Activated T-helper 2 cell treated with anti-CD3 and anti-CD28 coated beads, Interferon-gamma antibody, Interleukin-2, Interleukin-4, amounts not matched to agents 10 μg/mL and 5 μg/mL and 100 μg/mL, durations not matched to agents 14 hours and 24 hours and 36 hours (primary cell): ENCODE measurements around the gene IFITM1. TPM values are rescaled to one million over a fixed set of nuclear protein-coding genes. Genes with fewer than 3 reads are reported as not detected.
"Not testable (repeated sequence)": the region's sequence is repeated elsewhere in the genome, so short reads cannot be mapped to it uniquely, and the experiment has no call there.

Source experiments
- DNase-seq: peaks from one replicate; pipeline ENCODE4 v3.0.0; 2021; ENCODE audit warnings: low spot score
- H3K27ac Mint-ChIP-seq: one replicate; pipeline ENCODE4 v1.8.0; 2021; ENCODE audit warnings: mixed read lengths
- H3K27me3 Mint-ChIP-seq: one replicate; pipeline ENCODE4 v1.8.0; 2021; ENCODE audit warnings: low read depth, mixed read lengths
- H3K36me3 Mint-ChIP-seq: one replicate; pipeline ENCODE4 v1.8.0; 2021; ENCODE audit warnings: low read depth, mixed read lengths
- H3K4me1 Mint-ChIP-seq: one replicate; pipeline ENCODE4 v1.8.0; 2021; ENCODE audit warnings: low read depth, mixed read lengths
- H3K4me3 Mint-ChIP-seq: one replicate; pipeline ENCODE4 v1.8.0; 2021; ENCODE audit warnings: low read depth, mild to moderate bottlenecking, moderate library complexity, mixed read lengths
- H3K9me3 Mint-ChIP-seq: one replicate; pipeline ENCODE4 v1.8.0; 2021; ENCODE audit warnings: mixed read lengths
- intact Hi-C: fragments of 100-400 bp; cut with micrococcal nuclease; formaldehyde crosslinking; loops from one replicate; pipeline ENCODE4 v1.15.1; 2023
- total RNA-seq: library from RNA; stranded (reverse); gene quantifications from 2 replicates; pipeline ENCODE4 v1.2.3, GENCODE V29; 2022

The IFITM1 gene
- 256 and 260 TPM in 2 replicates for total RNA-seq

DNA sequence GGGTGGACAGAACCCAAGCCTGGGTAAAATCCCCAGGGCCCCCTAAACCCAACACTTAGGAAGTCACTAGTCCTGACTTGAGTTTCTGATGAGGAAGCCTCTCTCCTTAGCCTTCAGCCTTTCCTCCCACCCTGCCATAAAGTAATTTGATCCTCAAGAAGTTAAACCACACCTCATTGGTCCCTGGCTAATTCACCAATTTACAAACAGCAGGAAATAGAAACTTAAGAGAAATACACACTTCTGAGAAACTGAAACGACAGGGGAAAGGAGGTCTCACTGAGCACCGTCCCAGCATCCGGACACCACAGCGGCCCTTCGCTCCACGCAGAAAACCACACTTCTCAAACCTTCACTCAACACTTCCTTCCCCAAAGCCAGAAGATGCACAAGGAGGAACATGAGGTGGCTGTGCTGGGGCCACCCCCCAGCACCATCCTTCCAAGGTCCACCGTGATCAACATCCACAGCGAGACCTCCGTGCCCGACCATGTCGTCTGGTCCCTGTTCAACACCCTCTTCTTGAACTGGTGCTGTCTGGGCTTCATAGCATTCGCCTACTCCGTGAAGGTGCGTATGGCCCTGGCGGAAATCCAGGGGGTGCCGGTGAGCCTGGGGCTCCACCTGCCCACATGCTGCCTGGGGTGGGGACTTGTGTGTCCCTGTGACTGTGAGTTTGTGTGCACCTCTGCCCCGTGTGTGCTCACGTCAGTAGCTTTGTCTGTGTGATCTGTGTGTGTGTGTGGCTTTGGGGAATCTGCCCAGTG lies at the start of gene IFITM1:
Gene IFITM1 (plus strand): TSS at position 254 of the 767 bp plus-strand sequence. CDS start 131 bp downstream, at position 385.
- intact Hi-C loops: loop anchor here (2.0 to 5.0 kb wide), 5 partner anchors 13 to 107 kb away; partner anchors contain the start of genes BET1L, PSMD13, RIC8A and SIRT3
- H3K4me3 Mint-ChIP-seq: peak within 1 kb of the TSS; percentile 90
- H3K27ac Mint-ChIP-seq: peak within 1 kb of the TSS; percentile 91
- no peaks in the 10 kb centered on the region for H3K27me3 Mint-ChIP-seq
- H3K36me3 Mint-ChIP-seq: peaks cover 51% of the 10 kb centered on the region
- H3K4me1 Mint-ChIP-seq: peaks cover 34% of the 10 kb centered on the region
- H3K9me3 Mint-ChIP-seq: no peaks in the 10 kb centered on the region
- peak; percentile 74 for DNase-seq

DNA sequence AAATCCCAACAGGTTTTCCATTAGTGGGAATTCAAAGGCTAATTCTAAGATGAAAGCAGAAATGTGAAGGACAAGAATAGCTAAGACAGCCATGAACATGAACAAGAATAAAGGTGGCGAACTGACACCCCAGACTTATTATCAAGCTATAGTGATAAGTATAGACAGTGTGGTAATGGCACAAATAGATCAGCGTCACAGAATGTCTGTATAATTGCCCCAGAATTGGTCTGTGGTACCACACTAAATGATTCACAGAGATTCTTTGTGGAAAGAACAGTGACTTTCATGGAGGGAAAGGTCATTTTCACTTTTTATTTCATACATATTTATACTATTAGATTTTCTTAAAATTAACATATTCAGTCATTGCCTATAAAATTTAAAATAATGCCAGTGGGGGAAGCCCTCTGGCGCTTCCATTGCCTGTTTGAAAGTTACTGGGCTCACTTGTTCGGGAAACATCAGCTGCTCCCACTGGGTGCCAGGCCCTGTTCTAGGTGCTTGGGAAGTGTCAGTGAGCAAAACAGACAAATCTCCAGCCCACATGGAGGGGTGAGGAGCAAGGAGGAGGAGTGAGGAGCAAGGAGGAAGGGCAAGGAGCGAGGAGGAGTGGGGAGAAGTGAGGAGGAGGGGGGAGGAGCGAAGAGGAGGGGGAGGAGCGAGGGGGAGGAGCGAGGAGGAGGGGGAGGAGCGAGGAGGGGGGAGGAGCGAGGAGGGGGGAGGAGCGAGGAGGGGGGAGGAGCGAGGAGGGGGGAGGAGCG lies 47.0 kb upstream of the IFITM1 start:
- Mint-ChIP-seq H3K4me1 (peaks cover 35% of the 10 kb centered on the region), H3K9me3 (no peaks in the 10 kb centered on the region), H3K27ac (peak overlapping the region; percentile 85), H3K36me3 (no peaks in the 10 kb centered on the region), H3K4me3 (peak overlapping the region; percentile 74), H3K27me3 (no peaks in the 10 kb centered on the region)
- no peak for DNase-seq
- intact Hi-C loops: loop anchor here (5.0 kb wide), 1 partner anchor 90 kb away; no protein-coding TSS in a partner anchor

DNA sequence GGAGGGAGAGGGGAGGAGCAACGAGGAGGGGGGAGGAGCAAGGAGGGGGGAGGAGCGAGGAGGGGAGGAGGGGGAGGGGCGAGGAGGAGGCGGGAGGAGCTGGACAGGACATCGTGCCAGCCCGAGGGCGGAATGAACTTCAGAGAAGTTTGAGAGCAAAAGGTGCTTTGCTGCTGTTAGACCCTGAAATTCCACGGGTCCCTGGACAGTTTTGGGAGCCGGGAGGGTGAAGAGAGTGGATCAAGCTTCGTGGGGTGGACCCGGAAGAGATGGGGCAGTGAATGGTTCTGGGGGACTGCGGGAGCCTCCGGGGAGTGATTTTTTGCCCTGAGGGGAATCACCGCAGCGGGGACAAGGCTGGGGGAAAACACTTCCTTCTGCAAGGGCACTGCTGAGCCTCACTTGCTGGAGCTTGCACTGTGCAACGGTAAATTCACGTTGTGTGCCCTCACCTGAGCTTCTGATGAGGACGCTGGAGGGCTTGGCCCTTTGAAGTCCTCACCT lies 46.3 kb upstream of the IFITM1 start:
- Mint-ChIP-seq H3K9me3 (no peaks in the 10 kb centered on the region), H3K27me3 (peaks cover under 1% of the 10 kb centered on the region), H3K36me3 (no peaks in the 10 kb centered on the region), H3K4me1 (peaks cover 34% of the 10 kb centered on the region), H3K4me3 (peak overlapping the region; percentile 89), H3K27ac (peak overlapping the region; percentile 97)
- intact Hi-C loops: loop anchor here (5.0 kb wide), 1 partner anchor 90 kb away; no protein-coding TSS in a partner anchor
- peak; percentile 48 for DNase-seq

DNA sequence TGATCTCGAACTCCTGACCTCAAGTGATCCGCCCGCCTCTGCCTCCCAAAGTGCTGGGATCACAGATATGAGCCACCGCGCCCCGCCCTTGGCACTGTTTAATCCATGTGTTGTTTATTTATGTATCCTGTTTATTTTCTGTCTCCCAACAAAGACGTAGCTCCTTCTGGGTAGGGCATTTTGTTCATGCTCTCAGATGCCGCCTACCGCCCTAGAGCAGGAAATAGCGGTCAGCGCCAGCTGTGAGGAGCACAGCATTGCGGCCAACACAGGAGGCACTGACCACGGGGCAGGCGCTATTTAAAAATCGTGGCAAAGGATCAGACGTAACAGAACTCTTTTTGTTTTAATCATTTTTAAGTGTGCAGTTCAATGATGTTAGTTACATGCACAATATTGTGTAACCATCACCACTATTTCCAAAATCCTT lies 45.1 kb upstream of the IFITM1 start:
- Mint-ChIP-seq H3K27ac (peak overlapping the region; percentile 97), H3K4me1 (peaks cover 34% of the 10 kb centered on the region), H3K4me3 (peak overlapping the region; percentile 89)
- peak; percentile 63 for DNase-seq
- intact Hi-C loops: loop anchor here (1.0 to 5.0 kb wide), 4 partner anchors 32 to 89 kb away; partner anchors contain the start of genes PSMD13 and SIRT3
- H3K27me3 Mint-ChIP-seq, H3K36me3 Mint-ChIP-seq, H3K9me3 Mint-ChIP-seq: not testable (repeated sequence)

DNA sequence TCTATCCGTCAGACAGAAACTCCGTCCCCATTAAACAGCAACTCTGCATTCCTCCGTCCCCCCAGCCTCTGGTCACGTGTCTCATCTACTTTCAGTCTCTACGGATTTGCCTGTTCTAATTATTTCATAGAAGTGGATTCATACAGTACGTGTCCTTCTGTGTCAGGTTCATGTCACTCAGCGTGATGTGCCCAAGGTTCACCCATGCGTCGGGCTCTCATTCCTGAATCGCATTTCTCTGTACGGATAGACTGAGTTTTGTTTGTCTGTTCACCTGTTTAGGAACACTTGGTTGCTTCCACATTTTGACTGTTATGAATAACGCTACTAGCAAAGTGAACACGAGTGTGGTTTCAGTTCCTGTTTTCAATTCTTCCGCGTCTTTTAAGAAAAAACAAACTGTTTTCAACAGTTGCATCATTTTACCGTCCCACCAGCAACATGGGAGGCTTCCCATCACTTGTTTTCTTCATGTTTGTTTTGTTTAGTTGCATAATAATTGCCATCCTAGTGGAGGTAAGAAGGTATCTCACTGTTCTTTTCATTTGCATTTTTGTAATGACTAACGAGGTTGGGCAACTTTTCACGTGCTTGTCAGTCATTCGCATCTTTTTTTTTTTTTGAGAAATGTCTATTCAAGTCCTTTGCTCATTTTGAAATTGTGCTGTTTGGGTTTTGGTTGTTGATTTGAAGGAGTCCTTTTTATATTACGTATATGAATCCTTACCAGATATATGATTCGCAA lies 44.5 kb upstream of the IFITM1 start:
- peaks cover 8% of the 10 kb centered on the region for H3K27me3 Mint-ChIP-seq
- intact Hi-C loops: loop anchor here (1.0 to 5.0 kb wide), 4 partner anchors 33 to 88 kb away; partner anchors contain the start of genes PSMD13 and SIRT3
- peak; percentile 55 for DNase-seq
- H3K36me3 Mint-ChIP-seq: no peaks in the 10 kb centered on the region
- peak overlapping the region; percentile 89 for H3K4me3 Mint-ChIP-seq
- H3K9me3 Mint-ChIP-seq: no peaks in the 10 kb centered on the region
- peaks cover 34% of the 10 kb centered on the region for H3K4me1 Mint-ChIP-seq
- peak overlapping the region; percentile 97 for H3K27ac Mint-ChIP-seq

DNA sequence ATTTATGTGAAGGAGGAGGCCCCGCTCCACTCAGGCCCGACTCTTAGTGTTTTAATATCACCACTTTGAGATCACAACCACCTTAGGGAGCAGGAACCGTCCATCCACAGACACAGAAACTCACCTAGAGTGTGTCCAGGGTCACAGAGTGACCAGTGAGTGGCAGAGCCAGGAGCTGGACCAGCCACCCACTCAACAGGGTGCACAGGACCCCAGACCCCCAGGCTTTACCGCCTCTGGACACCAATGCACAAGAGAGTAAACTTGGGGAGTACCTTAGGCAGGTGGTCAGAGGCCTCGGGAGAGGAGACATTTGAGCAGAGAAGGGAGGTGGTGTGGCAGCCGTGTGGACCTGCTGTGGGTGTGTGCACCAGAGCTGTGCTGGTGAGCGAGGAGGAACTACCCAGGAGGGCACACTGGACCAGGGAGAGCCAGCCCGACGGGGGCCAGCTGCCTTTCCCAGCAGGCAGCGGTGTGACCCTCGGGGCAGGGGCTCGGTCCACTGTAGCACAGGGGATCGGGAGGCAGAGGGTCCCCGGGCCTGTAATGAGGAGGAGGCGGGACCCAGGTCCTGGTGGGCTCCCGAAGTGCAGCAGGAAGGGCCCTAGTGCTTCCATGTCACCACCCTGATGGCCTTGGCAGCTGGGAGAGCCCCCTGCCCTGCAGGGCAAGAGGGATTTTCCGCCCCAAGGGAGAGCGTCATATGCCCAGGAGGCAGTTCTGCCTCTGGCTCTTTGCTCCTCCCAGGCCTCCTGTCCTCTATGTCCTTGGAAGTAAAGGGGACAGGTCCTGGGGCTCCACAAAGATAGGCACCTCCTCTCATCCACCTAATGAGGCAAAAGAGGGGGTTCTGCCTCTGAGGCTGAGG lies 43.2 kb upstream of the IFITM1 start:
- no peak overlapping the region for H3K4me3 Mint-ChIP-seq
- no peaks in the 10 kb centered on the region for H3K36me3 Mint-ChIP-seq
- DNase-seq: no peak
- no peak overlapping the region for H3K27ac Mint-ChIP-seq
- H3K9me3 Mint-ChIP-seq: no peaks in the 10 kb centered on the region
- peaks cover 12% of the 10 kb centered on the region for H3K27me3 Mint-ChIP-seq
- intact Hi-C loops: no loop called here
- peaks cover 34% of the 10 kb centered on the region for H3K4me1 Mint-ChIP-seq

DNA sequence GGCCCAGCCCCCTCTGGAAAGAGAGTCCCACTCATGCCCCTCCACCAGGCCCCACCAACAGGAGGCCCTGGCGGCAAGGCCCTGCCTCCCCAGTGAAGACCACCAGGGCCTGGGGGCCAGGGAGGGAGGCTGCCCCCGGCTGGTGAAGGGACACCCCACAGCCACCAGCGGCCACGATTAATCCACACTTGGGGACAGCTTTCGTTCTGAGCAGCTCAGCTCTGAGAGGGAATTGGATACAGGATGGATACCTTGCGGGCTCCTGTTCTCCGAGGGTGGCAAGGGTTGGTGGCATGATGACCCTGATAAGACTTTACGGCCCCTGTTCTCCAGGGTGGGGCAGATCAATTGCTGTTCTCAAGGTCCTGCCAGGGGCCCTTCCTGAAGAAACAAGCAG lies 42.5 kb upstream of the IFITM1 start:
- Mint-ChIP-seq H3K36me3 (peaks cover 5% of the 10 kb centered on the region), H3K4me3 (no peak overlapping the region), H3K27me3 (peaks cover 18% of the 10 kb centered on the region), H3K4me1 (peaks cover 34% of the 10 kb centered on the region), H3K9me3 (peaks cover 5% of the 10 kb centered on the region), H3K27ac (no peak overlapping the region)
- intact Hi-C loops: no loop called here
- no peak for DNase-seq

DNA sequence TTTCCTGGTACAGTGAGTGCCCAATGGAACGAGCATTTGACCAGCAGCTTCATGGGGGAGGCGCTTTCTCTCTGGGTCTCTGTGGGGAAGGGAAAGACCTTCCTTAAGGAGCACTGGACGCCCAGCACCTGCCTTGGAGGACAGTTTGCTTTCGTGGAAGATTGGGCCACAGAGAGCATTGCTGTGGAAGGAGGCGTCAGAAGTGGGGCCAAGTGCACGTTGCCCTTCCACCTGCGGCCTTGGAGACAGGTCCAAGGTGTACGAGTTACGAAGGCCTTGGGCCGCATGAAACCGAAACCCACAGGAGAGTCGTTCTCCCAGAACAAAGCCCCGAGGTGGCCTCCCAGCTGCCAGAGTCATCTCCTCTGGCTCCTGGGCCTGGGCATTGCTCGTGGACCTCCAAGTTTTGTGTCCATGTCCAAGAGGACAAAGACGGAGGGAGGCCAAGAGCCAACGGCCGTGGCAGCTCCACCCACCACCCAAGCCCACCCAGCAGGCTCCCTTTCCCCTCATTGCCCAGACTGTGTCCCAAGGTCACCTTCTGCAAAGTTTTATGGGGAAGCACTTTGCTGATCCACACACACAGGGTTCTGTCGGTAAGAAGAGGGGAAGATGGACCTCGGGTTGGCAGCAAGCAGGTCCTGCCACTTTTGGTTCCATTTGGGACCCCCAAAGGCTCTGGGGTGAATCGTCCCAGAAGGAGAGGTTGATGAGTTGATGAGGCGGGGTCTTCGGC lies 41.5 kb upstream of the IFITM1 start:
- peaks cover 11% of the 10 kb centered on the region for H3K9me3 Mint-ChIP-seq
- H3K27ac Mint-ChIP-seq: no peak overlapping the region
- DNase-seq: no peak
- peaks cover 11% of the 10 kb centered on the region for H3K36me3 Mint-ChIP-seq
- intact Hi-C loops: no loop called here
- H3K4me3 Mint-ChIP-seq: no peak overlapping the region
- H3K4me1 Mint-ChIP-seq: peaks cover 33% of the 10 kb centered on the region
- peaks cover 25% of the 10 kb centered on the region for H3K27me3 Mint-ChIP-seq

DNA sequence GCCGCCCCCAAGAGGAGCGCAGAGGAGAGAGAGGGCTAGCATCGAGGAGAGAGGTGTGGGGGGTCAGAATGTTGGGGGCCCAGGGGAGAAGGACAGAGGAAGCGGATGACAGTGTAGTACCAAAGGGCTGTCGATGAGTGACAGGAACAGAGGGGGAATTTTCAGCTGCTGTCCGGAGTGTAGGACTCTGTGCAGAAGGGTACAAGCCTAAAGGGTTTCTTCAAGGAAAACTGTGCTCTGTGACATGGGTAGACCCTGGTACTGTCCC lies 41.0 kb upstream of the IFITM1 start:
- Mint-ChIP-seq H3K4me3 (no peak overlapping the region), H3K36me3 (peaks cover 16% of the 10 kb centered on the region), H3K4me1 (peaks cover 35% of the 10 kb centered on the region), H3K27ac (no peak overlapping the region), H3K27me3 (peaks cover 28% of the 10 kb centered on the region), H3K9me3 (peaks cover 11% of the 10 kb centered on the region)
- intact Hi-C loops: no loop called here
- DNase-seq: no peak

DNA sequence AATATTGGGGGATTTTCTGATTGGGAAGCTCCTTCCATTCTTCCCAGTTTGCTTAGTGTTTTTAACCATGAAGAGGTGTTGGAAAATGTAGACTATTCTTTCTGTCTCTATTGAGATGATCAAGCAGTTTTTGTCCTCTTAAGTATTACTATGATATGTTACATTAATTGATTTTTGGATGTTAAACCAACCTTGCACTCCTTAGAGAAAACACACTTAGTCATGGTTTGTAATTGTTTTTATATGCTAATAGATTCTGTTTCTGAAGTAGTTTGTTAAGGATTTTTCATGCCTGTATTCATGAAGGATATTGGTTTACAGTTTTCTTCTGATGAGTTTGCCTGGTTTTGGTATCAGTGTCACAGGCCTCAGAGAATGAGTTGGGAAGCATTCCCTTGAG lies 37.6 kb upstream of the IFITM1 start:
- Mint-ChIP-seq H3K4me1 (peaks cover 22% of the 10 kb centered on the region), H3K27me3 (peaks cover 39% of the 10 kb centered on the region), H3K27ac (no peak overlapping the region), H3K4me3 (no peak overlapping the region), H3K9me3 (peaks cover 11% of the 10 kb centered on the region), H3K36me3 (peaks cover 16% of the 10 kb centered on the region)
- intact Hi-C loops: no loop called here
- DNase-seq: no peak
